ENCODE results near the gene INSR. TPM values are rescaled to one million over a fixed set of nuclear protein-coding genes. Genes with fewer than 3 reads are reported as not detected.

INSR gene
- total RNA-seq, 1 experiment from 2014 or later: 10.7 TPM

GRCh38 chr19:7301525-7301924, 7.3 kb upstream of the INSR start:
- no peak for DNase-seq (ENCODE audit: low spot score)
- in situ Hi-C loops (cut with HindIII; ENCODE audit: low sequenced_read_pairs): no loop called here

GRCh38 chr19:7297742-7298141, 3.5 kb upstream of the INSR start:
- in situ Hi-C loops (cut with HindIII; ENCODE audit: low sequenced_read_pairs): no loop called here
- DNase-seq (ENCODE audit: low spot score): no peak

GRCh38 chr19:7295912-7296536, 1.8 kb upstream of the INSR start:
- in situ Hi-C loops (cut with HindIII; ENCODE audit: low sequenced_read_pairs): no loop called here
- no peak for DNase-seq (ENCODE audit: low spot score)

GRCh38 chr19:7294558-7295212, 471 bp upstream of the INSR start:
- in situ Hi-C loops (cut with HindIII; ENCODE audit: low sequenced_read_pairs): no loop called here
- peak; percentile 56 for DNase-seq (ENCODE audit: low spot score)

GRCh38 chr19:7292950-7293761, 1.1 kb downstream of the INSR start:
- no peak for DNase-seq (ENCODE audit: low spot score)
- in situ Hi-C loops (cut with HindIII; ENCODE audit: low sequenced_read_pairs): no loop called here

- in situ Hi-C loops (cut with HindIII; ENCODE audit: low sequenced_read_pairs): no loop called here
- DNase-seq (ENCODE audit: low spot score): no peak
Measured at GRCh38 chr19:7292352-7292949, 1.8 kb downstream of the INSR start.

- DNase-seq (ENCODE audit: low spot score): no peak
- in situ Hi-C loops (cut with HindIII; ENCODE audit: low sequenced_read_pairs): no loop called here
Measured at GRCh38 chr19:7288977-7289376, 5.2 kb downstream of the INSR start.

GRCh38 chr19:7288131-7288530, 6.1 kb downstream of the INSR start:
- no peak for DNase-seq (ENCODE audit: low spot score)
- in situ Hi-C loops (cut with HindIII; ENCODE audit: low sequenced_read_pairs): no loop called here

GRCh38 chr19:7287722-7288121, 6.5 kb downstream of the INSR start:
- in situ Hi-C loops (cut with HindIII; ENCODE audit: low sequenced_read_pairs): no loop called here

GRCh38 chr19:7280940-7281666, 13.1 kb downstream of the INSR start:
- DNase-seq (ENCODE audit: low spot score): no peak
- in situ Hi-C loops (cut with HindIII; ENCODE audit: low sequenced_read_pairs): no loop called here

More at GRCh38 chr19:7287722-7288121, 6.5 kb downstream of the INSR start:
- DNase-seq (ENCODE audit: low spot score): no peak

- no peak for DNase-seq (ENCODE audit: low spot score)
- in situ Hi-C loops (cut with HindIII; ENCODE audit: low sequenced_read_pairs): no loop called here
Measured at GRCh38 chr19:7272856-7273578, 21.2 kb downstream of the INSR start.

- in situ Hi-C loops (cut with HindIII; ENCODE audit: low sequenced_read_pairs): no loop called here
- no peak for DNase-seq (ENCODE audit: low spot score)
Measured at GRCh38 chr19:7268705-7269098, 25.5 kb downstream of the INSR start.

GRCh38 chr19:7267792-7268704, 26.2 kb downstream of the INSR start:
- in situ Hi-C loops (cut with HindIII; ENCODE audit: low sequenced_read_pairs): no loop called here
- DNase-seq (ENCODE audit: low spot score): no peak

- in situ Hi-C loops (cut with HindIII; ENCODE audit: low sequenced_read_pairs): no loop called here
- DNase-seq (ENCODE audit: low spot score): no peak
Measured at GRCh38 chr19:7266832-7267231, 27.4 kb downstream of the INSR start.

GRCh38 chr19:7265963-7266362, 28.3 kb downstream of the INSR start:
- in situ Hi-C loops (cut with HindIII; ENCODE audit: low sequenced_read_pairs): no loop called here
- no peak for DNase-seq (ENCODE audit: low spot score)

- in situ Hi-C loops (cut with HindIII; ENCODE audit: low sequenced_read_pairs): no loop called here
Measured at GRCh38 chr19:7264858-7265257, 29.4 kb downstream of the INSR start.

GRCh38 chr19:7263521-7263920, 30.7 kb downstream of the INSR start:
- in situ Hi-C loops (cut with HindIII; ENCODE audit: low sequenced_read_pairs): no loop called here
- DNase-seq (ENCODE audit: low spot score): no peak

More at GRCh38 chr19:7264858-7265257, 29.4 kb downstream of the INSR start:
- no peak for DNase-seq (ENCODE audit: low spot score)

- in situ Hi-C loops (cut with HindIII; ENCODE audit: low sequenced_read_pairs): no loop called here
- no peak for DNase-seq (ENCODE audit: low spot score)
Measured at GRCh38 chr19:7263066-7263465, 31.1 kb downstream of the INSR start.

Data from G401 (cell line).